ENCODE data around the gene KIAA0930. TPM values are rescaled to one million over a fixed set of nuclear protein-coding genes. Genes with fewer than 3 reads are reported as not detected.
"Not testable (repeated sequence)": the region's sequence is repeated elsewhere in the genome, so short reads cannot be mapped to it uniquely, and the experiment has no call there.

KIAA0930 gene
- total RNA-seq, 1 donor from 2014 or later, result 107 TPM

GRCh38 chr22:45259754-45260394 lies 19.2 kb upstream of the KIAA0930 start:
- no peak overlapping the region for H3K27ac Mint-ChIP-seq (ENCODE audit: unreplicated experiment)
- H3K4me3 Mint-ChIP-seq (ENCODE audit: unreplicated experiment), result no peak overlapping the region
- no peaks in the 10 kb centered on the region for H4K20me1 ChIP-seq (ENCODE audit: insufficient read depth, low read length)
- no peak overlapping the region for H3K9ac ChIP-seq (ENCODE audit: low read length)
- no peak overlapping the region for H2AFZ ChIP-seq (ENCODE audit: low read depth, low read length)
- no peaks in the 10 kb centered on the region for H3K79me2 ChIP-seq (ENCODE audit: insufficient read depth, low read length)
- TF ChIP-seq CTCF (IDR thresholded peaks at IDR 0.05; ENCODE audit: insufficient read depth, low read depth, low read length) (no peak), EZH2 (IDR thresholded peaks at IDR 0.05; ENCODE audit: insufficient read depth, low read length) (no peak)
- H3K9me3 ChIP-seq (ENCODE audit: insufficient read depth, low read depth, low read length), result no peaks in the 10 kb centered on the region
- peaks cover 13% of the 10 kb centered on the region for H3K27me3 Mint-ChIP-seq (ENCODE audit: low read depth, unreplicated experiment)
- H3K36me3 Mint-ChIP-seq (ENCODE audit: low read depth, unreplicated experiment), result no peaks in the 10 kb centered on the region
- FAIRE-seq (no peak), DNase-seq (ENCODE audit: low read depth) (no peak)
- H3K4me2 ChIP-seq (ENCODE audit: low read length), result no peak overlapping the region
- peaks cover 5% of the 10 kb centered on the region for H3K9me3 Mint-ChIP-seq (ENCODE audit: unreplicated experiment)
- peaks cover 8% of the 10 kb centered on the region for H3K4me1 ChIP-seq (ENCODE audit: insufficient read depth, low read length)
- H3K4me1 Mint-ChIP-seq (ENCODE audit: low read depth, unreplicated experiment), result peaks cover 11% of the 10 kb centered on the region
- no peak overlapping the region for H3K27ac ChIP-seq (ENCODE audit: low read depth, low read length)
- H3K27me3 ChIP-seq (ENCODE audit: insufficient read depth, low read length), result no peaks in the 10 kb centered on the region
- H3K36me3 ChIP-seq (ENCODE audit: insufficient read depth, low read length), result no peaks in the 10 kb centered on the region
- H3K4me3 ChIP-seq (ENCODE audit: insufficient read depth, low read depth, low read length), result no peak overlapping the region

- FAIRE-seq; H2AFZ ChIP-seq (ENCODE audit: low read depth, low read length); H4K20me1 ChIP-seq (ENCODE audit: insufficient read depth, low read length); H3K4me2 ChIP-seq (ENCODE audit: low read length); H3K36me3 ChIP-seq (ENCODE audit: insufficient read depth, low read length); H3K79me2 ChIP-seq (ENCODE audit: insufficient read depth, low read length); H3K27me3 ChIP-seq (ENCODE audit: insufficient read depth, low read length); H3K4me1 Mint-ChIP-seq (ENCODE audit: low read depth, unreplicated experiment); H3K4me3 ChIP-seq (ENCODE audit: insufficient read depth, low read depth, low read length); H3K9me3 Mint-ChIP-seq (ENCODE audit: unreplicated experiment); DNase-seq (ENCODE audit: low read depth); H3K4me3 Mint-ChIP-seq (ENCODE audit: unreplicated experiment); H3K4me1 ChIP-seq (ENCODE audit: insufficient read depth, low read length); H3K27ac ChIP-seq (ENCODE audit: low read depth, low read length); H3K36me3 Mint-ChIP-seq (ENCODE audit: low read depth, unreplicated experiment); H3K9me3 ChIP-seq (ENCODE audit: insufficient read depth, low read depth, low read length); H3K9ac ChIP-seq (ENCODE audit: low read length): not testable (repeated sequence)
- H3K27me3 Mint-ChIP-seq (ENCODE audit: low read depth, unreplicated experiment), result peaks cover 15% of the 10 kb centered on the region
- H3K27ac Mint-ChIP-seq (ENCODE audit: unreplicated experiment), result peak overlapping the region; percentile 83
Measured at GRCh38 chr22:45257941-45258340, 17.2 kb upstream of the KIAA0930 start.

- Mint-ChIP-seq H3K27ac (ENCODE audit: unreplicated experiment) (no peak overlapping the region), H3K4me1 (ENCODE audit: low read depth, unreplicated experiment) (peaks cover 6% of the 10 kb centered on the region), H3K9me3 (ENCODE audit: unreplicated experiment) (peaks cover 5% of the 10 kb centered on the region), H3K27me3 (ENCODE audit: low read depth, unreplicated experiment) (peaks cover 8% of the 10 kb centered on the region), H3K36me3 (ENCODE audit: low read depth, unreplicated experiment) (no peaks in the 10 kb centered on the region), H3K4me3 (ENCODE audit: unreplicated experiment) (peak overlapping the region; percentile 40)
- Histone ChIP-seq H3K27ac (ENCODE audit: low read depth, low read length) (no peak overlapping the region), H4K20me1 (ENCODE audit: insufficient read depth, low read length) (no peaks in the 10 kb centered on the region), H2AFZ (ENCODE audit: low read depth, low read length) (no peak overlapping the region), H3K4me3 (ENCODE audit: insufficient read depth, low read depth, low read length) (no peak overlapping the region), H3K27me3 (ENCODE audit: insufficient read depth, low read length) (no peaks in the 10 kb centered on the region), H3K4me1 (ENCODE audit: insufficient read depth, low read length) (peaks cover 7% of the 10 kb centered on the region), H3K9ac (ENCODE audit: low read length) (no peak overlapping the region), H3K36me3 (ENCODE audit: insufficient read depth, low read length) (no peaks in the 10 kb centered on the region), H3K9me3 (ENCODE audit: insufficient read depth, low read depth, low read length) (no peaks in the 10 kb centered on the region), H3K4me2 (ENCODE audit: low read length) (no peak overlapping the region), H3K79me2 (ENCODE audit: insufficient read depth, low read length) (no peaks in the 10 kb centered on the region)
- FAIRE-seq (no peak), DNase-seq (ENCODE audit: low read depth) (peak; percentile 40)
- TF ChIP-seq CTCF (IDR thresholded peaks at IDR 0.05; ENCODE audit: insufficient read depth, low read depth, low read length), result no peak
- TF ChIP-seq EZH2 (IDR thresholded peaks at IDR 0.05; ENCODE audit: insufficient read depth, low read length), result no peak
Measured at GRCh38 chr22:45254789-45255278, 14.1 kb upstream of the KIAA0930 start.

Measured in astrocyte (in vitro differentiated cells and primary cell).